GM18873 (cell line): ENCODE results near the gene KCNA1.

Source experiments
- ATAC-seq: cut with Tn5 transposase; IDR thresholded peaks from one replicate; pipeline ENCODE4 v1.9.1; 2021; ENCODE audit warnings: mild to moderate bottlenecking, moderate library complexity, moderate number of reproducible peaks; ENCODE audit not compliant: unreplicated experiment, low FRiP score

The KCNA1 gene

DNA sequence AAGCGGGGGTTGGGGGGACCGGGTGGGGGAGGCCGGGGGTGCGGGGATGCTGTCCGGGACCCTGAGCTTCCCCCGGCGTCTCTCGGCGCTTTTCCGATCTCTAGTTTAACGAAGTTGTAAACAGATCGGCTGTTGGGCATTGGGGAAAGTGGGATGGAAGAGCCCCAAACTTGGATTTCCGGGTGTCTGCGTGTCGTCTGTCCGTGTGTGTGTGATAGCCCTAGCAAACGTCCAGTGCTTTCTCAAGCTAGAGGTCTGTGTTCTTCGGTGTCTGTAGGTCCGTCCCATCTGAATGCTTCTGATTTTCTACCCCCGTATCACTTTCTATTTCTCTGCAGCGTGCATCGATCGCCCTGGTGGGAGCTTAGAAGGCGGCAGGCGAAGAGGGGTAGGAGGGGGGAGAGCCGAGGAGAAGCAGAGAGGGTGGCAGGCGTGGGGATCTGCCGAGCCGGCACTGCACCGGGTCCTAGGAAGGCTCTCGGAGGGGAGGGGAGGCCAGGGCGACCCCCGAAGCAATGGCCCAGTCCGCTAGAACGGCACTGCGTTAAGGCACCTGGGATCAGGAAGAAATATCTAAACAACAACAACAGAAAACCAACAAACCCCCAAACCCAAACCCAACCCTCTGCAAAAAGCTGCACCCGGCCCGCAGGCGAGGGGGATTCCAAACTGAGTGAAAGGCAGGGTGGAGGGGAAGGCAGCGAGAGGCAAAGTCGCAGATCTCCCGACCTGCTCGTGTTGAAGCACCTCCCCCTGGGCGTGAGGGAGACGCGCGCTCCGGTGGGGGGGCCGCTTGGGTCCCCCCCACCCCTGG is 1.0 kb downstream of the KCNA1 start:
- no peak for ATAC-seq

DNA sequence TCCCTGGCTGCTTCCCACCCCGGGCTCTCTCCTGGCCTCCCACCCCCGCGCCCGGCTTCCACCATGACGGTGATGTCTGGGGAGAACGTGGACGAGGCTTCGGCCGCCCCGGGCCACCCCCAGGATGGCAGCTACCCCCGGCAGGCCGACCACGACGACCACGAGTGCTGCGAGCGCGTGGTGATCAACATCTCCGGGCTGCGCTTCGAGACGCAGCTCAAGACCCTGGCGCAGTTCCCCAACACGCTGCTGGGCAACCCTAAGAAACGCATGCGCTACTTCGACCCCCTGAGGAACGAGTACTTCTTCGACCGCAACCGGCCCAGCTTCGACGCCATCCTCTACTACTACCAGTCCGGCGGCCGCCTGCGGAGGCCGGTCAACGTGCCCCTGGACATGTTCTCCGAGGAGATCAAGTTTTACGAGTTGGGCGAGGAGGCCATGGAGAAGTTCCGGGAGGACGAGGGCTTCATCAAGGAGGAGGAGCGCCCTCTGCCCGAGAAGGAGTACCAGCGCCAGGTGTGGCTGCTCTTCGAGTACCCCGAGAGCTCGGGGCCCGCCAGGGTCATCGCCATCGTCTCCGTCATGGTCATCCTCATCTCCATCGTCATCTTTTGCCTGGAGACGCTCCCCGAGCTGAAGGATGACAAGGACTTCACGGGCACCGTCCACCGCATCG is 1.8 kb downstream of the KCNA1 start:
- no peak for ATAC-seq

DNA sequence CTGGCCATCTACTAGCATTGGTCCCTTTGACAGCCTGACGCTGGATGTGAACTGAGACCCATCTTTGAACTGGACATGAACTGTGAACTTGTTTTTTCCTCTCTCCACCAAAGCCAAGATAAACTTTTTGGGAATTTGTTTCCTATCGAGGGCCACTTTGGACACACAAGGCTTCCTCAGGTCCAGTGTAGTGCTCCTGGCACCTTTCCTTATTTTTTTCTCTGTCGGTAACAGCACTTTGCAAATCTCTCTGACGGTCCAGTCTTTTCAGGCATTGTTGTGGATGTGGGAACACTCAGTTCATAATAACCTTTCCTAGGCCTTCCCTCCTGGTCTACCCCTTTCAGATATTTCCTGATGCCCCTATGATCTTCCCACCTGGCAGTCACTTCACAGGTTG is 5.0 kb downstream of the KCNA1 start:
- ATAC-seq, result no peak

DNA sequence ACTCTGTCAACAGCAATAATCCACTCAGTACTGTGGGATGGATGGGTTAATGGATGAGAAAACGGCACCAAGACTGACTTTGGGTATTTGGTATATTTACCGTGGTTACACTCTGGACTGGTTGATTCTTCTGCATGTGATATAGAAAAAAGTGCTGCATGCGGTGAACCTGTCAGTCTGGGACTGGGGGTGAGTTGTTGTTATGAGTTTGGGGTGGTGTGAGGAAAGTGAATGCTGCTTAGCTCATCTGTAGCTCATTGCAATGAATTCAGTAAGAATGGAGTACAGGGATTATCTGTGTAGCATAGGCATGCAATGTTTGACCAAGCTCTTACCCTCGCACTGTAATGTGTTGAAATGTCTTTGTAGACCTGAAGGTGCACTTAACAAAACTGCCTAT is 6.0 kb downstream of the KCNA1 start:
- no peak for ATAC-seq

DNA sequence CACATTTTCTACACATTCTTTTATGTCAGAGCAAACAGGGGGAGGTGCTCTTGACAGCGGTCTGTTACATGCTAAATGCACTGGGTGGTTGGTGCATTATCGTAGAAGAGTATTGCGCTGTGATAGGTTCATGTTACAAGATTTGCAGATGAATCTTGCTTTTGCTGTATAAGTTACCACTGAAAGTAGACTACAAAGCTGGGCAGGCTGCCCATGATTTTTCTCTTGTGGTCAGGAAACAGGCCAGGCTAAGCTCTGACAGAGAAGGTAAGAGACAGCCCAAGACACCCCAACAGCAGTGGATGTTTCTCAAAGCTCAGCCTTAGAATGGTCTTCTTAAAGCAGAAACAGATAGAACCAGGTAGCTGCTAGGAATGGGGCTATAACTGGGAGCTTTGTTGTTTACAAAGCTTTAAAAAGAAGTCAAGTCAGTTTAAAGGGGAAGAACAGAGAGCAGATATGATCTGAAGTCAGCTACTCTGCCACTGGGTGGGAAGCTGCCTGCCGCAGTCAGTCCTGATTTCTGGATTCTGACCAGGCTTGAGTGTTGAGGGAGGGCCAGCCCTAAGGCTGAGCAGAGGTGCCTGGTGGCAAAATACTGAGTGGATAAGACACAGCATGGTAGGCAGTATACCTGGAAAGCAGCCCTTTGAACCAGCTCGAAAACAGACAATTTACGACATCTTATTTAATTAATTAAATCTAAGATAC is 9.4 kb downstream of the KCNA1 start:
- ATAC-seq, result no peak

DNA sequence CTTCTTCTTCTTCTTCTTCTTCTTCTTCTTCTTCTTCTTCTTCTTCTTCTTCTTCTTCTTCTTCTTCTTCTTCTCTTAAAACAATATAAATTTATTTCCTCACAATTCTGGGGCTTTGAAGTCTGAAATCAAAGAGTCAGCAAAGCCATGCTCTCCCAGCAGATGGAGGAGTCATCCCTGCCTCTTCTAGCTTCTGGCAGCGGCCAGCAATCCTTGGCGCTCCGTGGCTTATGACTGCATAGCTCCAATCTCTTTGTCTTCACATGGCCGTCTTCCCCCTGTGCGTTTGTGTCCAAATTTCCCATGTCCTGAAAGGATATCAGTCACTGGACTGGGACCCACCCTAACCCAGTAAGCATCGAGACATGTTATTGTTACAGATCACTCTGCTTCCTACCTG is 22.9 kb downstream of the KCNA1 start:
- no peak for ATAC-seq

DNA sequence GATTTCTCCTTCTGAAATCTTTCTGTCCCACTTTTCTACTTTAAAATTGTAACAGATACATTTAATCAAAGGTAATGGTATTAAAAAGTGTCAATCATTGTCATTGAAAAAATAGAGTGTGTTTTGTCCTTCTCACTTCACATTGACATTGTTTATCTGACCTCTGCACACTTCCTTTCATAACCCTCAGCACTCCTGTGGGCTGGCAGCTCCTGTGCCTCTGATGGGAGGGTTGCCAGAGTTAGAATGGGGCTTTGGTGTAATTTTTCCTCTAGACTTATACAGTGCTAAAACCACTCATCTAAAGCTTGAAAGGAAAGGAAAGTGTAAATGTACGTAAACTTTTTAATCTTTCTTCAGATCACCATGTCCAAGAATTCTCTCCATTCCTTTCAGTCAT is 23.7 kb downstream of the KCNA1 start:
- ATAC-seq, result no peak

DNA sequence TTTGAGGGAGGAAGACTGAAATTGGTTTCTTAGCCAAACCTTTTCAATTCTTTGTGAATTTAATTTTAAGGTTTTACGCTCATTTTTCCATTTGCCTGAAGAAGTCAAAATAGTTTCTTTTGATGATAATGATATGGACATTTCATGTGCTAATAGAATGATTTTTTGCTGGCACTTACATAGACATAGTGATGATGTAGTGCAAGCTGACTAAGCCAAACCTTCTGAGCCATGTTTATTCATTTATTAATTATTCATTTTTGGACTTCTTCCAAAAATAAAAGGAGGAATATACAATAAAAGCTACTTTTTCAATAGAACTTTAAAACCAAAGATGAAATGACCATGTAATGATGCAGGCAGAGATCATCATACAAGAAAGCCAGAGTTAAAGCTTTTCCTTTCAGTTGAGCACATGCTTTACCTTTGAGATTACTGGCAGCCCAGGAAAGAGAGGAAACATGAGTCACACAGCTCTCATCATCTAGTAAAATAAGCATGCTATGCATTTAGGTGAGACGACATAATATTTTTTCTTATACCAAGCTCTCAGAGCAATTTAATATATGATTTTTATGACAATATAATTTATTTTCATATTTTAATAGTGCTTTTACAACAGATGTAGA is 24.8 kb downstream of the KCNA1 start:
- ATAC-seq, result no peak

DNA sequence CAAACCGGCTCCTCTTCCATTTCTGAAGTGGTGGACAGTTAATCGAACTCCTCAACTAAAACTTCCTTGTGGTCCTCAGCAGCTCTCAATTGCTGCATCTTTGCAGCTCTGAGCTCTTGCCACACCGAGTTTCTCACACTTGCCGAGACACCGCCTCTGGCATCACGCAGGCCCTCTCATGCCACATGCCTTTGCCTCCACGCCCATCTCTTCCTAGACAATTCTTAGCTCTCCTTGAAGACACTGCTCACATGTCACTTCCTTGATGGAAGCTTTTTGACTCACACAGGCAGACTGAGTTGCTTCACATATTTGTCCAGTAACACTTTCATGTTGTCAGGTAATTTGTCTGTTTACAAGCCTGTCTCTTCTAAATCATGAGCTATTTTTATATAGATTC is 29.2 kb downstream of the KCNA1 start:
- no peak for ATAC-seq

DNA sequence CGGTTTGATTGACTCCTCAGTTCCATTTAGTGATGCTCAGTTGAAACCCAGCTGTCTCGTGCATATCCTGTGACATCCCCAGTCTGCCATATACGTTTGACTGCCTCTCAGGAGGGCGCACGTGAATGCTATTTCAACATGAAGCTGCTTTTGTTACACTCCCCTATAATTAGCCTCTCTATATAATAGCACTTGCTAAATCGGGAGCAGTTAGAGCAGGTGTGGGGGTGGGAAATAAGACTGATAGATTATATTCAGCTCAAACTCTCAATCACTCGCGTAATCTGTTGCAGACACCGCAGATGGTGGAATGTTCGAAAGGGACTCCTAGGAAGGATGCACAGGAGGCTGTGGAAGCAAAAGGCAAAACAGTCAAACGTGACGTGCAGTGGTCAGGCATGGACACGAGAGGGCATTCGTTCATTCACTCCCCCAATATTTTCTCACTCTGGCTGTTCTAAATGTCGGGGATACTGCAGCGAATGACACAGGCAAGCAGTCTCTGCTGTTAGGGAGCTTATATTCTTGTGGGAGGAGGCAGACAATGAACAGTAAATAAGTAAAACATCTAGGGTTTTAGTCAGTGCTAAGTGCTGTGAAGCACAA is 29.8 kb downstream of the KCNA1 start:
- ATAC-seq, result no peak

DNA sequence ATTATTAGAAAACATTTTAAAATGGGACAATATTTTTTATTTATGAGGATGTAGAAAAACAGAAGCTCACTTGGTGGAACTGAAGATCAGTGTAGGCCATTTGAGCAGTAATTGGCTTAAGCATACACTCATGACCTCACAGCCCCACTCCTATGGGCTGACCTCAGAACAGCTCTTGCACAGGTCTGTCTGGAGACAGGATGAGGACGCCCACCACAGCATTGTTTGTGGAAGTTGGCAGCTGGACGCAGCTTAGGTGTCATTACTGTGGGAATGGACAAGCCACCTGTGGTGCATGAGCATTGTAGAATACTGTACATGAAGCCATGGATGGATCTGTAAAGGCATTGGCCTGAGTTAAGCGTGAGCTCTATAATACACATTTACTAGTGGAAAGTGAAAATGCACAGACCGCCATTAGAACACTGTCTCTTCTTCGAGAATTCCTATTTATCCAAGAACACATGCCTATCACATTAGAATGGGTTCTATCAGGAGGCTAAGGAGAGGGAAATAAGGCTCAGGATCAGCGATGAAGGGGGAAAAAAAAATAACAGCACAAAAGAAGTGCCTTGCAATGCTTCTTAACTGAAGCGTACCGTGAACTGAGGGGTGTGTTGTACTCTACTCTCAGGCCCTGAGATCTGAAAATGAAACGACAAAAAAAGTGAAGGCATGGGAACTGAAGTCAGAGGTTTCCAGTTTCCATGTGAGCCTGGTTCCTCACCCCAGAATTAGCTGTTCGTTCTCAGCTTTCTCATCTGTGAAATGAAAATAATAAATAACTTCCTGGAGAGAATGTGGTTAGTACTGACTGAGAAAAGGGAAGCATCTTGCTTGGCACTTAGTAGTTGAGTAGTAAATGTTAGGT is 33.6 kb downstream of the KCNA1 start:
- no peak for ATAC-seq

DNA sequence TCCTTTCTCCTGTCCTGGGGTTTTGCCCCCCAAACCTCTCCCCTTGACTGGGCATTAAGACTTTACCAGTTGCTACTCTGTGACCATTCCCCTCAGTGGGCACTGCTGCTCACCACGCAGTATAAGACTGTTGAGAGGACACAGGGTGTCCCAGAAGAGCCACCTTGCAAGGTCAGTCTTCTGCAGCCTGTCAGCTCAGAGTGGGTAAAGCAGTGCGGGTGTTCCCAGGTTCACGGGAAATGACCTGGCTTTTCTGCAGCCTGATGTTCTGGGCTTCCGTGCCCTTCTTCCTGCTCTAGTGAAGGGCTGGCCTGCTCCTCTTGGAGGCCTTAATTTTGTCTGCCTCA is 34.2 kb downstream of the KCNA1 start:
- ATAC-seq, result no peak

DNA sequence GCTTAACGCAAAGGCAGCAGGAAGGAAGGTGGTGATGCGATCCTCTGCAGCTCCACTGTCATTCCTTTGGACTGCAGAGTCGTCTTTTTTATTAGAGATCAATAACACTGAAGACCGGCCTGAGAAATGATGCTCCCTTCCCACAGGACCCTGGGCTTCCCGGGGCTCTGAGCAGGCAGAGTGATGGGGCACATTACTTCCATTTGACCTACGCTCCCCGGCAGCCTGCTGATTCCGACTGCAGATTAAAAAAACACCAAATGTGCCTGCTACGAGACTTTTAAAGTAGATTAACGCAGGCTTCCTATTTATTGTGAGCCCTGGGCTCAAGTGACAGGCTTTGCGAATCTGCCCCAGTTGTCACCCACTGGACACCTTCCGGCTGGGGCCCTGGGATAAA is 37.5 kb downstream of the KCNA1 start:
- no peak for ATAC-seq

DNA sequence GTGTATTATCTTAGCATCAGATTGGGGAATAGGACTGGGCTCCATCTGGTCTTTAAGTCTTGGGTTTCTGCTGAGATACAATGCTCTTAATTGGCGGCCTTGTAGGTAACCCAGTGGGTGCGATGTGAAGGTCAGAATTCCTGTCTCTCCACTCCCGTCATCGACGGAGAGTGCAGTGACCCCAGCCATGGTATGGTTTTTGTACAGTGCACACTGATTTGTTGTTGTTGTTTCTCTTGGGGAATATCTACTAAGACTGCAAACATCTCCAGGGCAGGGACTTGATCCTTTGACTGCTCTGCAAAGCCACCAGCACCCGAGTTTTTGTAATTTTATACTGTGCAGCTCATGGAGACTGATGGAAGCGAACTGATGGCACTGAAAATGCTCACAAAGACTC is 41.4 kb downstream of the KCNA1 start:
- no peak for ATAC-seq

DNA sequence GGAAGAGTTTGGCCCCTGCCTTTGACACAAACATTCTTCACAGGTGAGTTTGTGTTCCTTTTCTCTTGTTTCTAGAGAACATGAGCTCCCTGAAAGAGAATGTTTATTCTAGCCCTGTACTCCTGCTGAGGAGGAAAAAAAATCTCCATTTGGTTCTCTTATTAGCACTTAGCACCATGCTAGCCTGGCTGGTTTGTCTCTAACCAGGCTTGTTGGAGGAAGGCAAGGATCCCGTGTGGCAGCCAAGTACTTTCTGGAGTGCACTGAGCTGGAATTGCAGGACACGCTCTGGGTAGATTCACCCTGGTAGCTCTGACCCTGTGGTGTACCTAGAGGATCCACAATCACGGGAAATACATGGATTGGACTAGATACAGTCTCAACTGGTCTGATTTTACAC is 41.9 kb downstream of the KCNA1 start:
- ATAC-seq, result no peak

DNA sequence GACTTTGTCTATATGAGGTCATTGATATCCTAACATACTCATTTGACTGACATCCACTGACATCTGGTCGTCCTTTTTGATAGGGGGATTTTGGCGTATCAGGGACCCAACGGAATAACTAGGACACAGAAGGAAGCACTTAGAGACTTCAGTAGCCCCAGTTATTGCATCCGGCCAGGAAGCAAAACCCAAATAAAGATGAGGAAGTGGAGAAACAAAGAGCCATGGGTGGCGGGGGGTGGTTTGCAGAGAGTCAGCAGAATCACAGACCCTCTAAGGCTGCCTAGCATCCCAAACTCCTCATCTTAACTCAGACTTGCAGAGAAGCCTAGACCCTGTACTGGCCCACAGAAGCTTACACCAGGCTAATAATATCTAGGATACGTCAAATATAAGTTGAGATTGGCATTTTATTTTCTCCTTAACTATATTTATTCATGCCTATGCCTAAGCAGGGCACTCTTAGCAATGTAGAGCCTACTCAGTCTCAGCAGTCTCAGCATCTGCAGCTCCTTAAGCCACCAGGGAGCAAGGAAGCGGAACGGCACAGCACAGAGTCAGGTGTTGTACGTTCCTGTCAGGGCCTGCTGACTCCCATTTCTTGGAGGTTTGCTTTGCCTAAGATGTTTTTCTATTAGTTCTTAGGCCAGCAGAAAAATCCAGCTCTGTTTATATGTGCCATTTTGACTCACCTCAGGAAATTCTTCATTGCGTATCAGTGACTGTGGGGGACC is 45.1 kb downstream of the KCNA1 start:
- no peak for ATAC-seq

DNA sequence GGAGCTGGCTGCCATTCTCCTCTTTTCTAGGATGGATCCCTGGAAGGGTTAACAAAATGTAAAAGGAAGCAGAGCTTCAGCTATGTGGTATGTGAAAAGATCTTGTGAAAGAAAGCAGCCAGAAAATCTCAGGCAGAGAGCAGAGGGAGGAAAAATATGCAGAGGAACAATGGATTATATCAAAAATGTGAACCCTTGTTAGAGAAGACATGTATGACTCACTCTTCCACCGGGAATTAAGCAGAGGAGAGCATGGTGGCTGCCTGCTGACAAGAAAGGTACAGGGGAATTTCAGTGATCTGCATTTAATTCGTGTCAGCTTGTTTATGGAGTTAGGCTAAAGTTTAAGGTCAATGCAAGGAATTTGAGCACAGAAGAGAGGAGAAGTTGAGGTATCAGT is 46.3 kb downstream of the KCNA1 start:
- no peak for ATAC-seq

DNA sequence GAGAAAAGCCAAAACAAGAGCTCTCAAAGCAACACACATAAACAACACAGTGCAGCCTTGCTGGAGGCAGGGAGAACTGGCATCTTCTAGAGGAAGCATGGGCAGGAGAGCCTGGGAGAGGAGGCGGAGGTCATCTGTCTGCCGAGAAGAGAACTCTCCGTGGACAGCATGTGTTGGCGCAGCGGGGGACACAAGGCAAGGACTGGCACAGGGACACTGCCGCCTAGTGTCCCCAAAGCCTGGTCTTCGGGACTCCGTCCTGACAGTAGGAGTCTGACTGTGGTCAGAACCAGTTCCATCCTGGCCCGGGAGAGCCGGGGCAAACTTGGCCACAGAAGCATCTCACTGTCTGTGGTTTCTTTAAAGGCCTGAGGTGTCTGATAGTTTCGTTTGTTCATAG is 47.3 kb downstream of the KCNA1 start:
- no peak for ATAC-seq

DNA sequence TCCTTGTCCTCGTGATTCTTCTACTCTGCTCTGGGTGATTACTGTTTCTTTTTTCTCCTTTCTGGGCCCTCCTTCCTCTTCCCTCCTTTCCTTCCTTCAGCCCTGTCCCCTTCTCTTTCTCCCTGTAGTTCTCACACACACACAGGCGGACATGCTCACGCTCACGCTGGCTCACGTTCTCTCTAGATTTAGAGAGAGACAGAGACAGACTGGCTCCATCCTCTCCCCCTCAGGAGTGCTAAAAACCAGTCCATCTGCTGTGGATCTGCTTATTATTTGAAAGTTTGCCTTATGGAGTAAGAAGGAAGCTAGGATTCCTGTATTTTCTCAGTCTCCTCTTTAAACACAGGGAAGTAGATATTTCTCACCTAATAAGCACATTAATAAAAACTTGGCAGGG is 48.1 kb downstream of the KCNA1 start:
- ATAC-seq, result no peak
